ENCODE data around the gene MAPK9. TPM values are rescaled to one million over a fixed set of nuclear protein-coding genes. Genes with fewer than 3 reads are reported as not detected.
A peak's percentile ranks its signal among the peaks of the same experiment; 100 is the strongest.

The MAPK9 gene
- total and polyA plus RNA-seq, 2 experiments from 2014 or later, result 22.5 to 23.7 TPM

DNA sequence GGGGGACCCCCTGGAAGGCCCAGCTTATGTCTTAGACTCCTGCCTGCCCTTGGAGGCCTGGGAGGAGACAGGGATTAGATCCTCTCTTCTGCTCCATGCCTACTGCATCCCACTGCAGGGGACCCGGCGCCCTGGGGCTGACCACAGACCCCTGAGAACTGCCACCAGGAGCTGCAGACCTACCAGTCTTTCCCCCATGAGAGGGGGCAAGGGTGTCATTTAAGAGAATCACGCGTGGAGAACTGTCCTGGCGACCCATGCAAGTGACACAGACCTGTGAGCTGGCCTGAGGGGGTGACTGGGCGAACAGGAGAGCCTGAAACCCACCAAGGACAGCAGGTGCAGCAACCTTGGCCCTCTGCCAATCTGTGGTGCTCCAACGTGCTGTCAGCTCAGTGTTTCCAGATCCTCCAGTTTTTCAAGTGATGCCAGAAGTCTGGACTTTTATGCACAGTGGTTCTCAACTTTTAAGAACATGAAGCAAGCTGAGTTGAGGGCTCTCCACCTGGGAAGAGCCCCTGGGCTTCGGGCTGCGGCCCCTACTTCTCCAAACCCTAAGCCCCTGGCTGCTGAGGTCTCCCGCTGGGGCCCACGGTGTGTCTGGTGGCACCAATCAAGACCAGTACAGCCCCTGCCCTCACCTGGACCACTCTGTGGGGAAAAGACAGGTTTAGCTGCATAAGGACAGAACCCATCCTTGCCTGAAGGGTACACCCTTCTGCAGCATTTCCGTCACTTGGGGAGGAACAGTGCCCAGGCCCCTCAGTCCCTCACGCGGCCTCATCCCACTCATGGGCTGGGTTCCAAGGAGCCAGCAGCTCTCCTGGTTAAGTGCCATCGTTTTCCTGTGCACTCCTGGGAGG is 43.1 kb upstream of the MAPK9 start:
- no peak overlapping the region for H3K27ac ChIP-seq
- H3K27me3 ChIP-seq (replicated peaks; ENCODE audit: insufficient read depth), result no peaks in the 10 kb centered on the region
- H3K4me1 ChIP-seq (ENCODE audit: insufficient read depth), result peaks cover 46% of the 10 kb centered on the region
- H3K9me3 ChIP-seq (ENCODE audit: low read depth), result no peaks in the 10 kb centered on the region
- H4K20me1 ChIP-seq (ENCODE audit: insufficient read depth), result no peaks in the 10 kb centered on the region
- H3K4me3 ChIP-seq, result no peak overlapping the region
- peaks cover 27% of the 10 kb centered on the region; the same call in 1 of the 2 replicates for H3K36me3 ChIP-seq (ENCODE audit: low read depth)
- H3K4me2 ChIP-seq (ENCODE audit: unreplicated experiment), result no peak overlapping the region
- DNase-seq, result no peak
- H3K79me2 ChIP-seq (ENCODE audit: insufficient read depth), result peaks cover 7% of the 10 kb centered on the region; the same call in 1 of the 2 replicates
- no peak overlapping the region for H3K9ac ChIP-seq
- TF ChIP-seq EZH2phosphoT487 (IDR thresholded peaks at IDR 0.05; ENCODE audit: insufficient read depth, low read depth) (no peak), EZH2 (IDR thresholded peaks at IDR 0.05; ENCODE audit: insufficient read depth, poor library complexity, severe bottlenecking) (no peak)
- no peaks in the 10 kb centered on the region for H3K9me2 ChIP-seq (ENCODE audit: insufficient read depth)
- peaks cover 56% of the 10 kb centered on the region for H3F3A ChIP-seq (ENCODE audit: insufficient read depth)
- in situ Hi-C loops (cut with MboI), result no loop called here
- 90 to 97% methylated on average over 15 of the region's 15 CpGs for WGBS, 2 experiments (ENCODE audit: low coverage in 1 of 2, low lambda C conversion rate in 2 of 2, missing lambda C conversion rate in 2 of 2)
- H2AFZ ChIP-seq, result no peak overlapping the region

GRCh38 chr5:180334176-180334575 is 42.3 kb upstream of the MAPK9 start:
- 69 to 76% methylated on average over 6 of the region's 6 CpGs for WGBS, 2 experiments (ENCODE audit: low coverage in 1 of 2, low lambda C conversion rate in 2 of 2, missing lambda C conversion rate in 2 of 2)
- peak overlapping the region; percentile 39; the same call in 1 of the 2 replicates for H3K9ac ChIP-seq
- H3K9me3 ChIP-seq (ENCODE audit: low read depth), result no peaks in the 10 kb centered on the region
- H3K27me3 ChIP-seq (replicated peaks; ENCODE audit: insufficient read depth), result no peaks in the 10 kb centered on the region
- no peaks in the 10 kb centered on the region for H3K9me2 ChIP-seq (ENCODE audit: insufficient read depth)
- H3K4me3 ChIP-seq, result no peak overlapping the region
- peaks cover 56% of the 10 kb centered on the region for H3F3A ChIP-seq (ENCODE audit: insufficient read depth)
- no peaks in the 10 kb centered on the region for H4K20me1 ChIP-seq (ENCODE audit: insufficient read depth)
- in situ Hi-C loops (cut with MboI), result no loop called here
- H2AFZ ChIP-seq, result no peak overlapping the region
- no peaks in the 10 kb centered on the region for H3K79me2 ChIP-seq (ENCODE audit: insufficient read depth)
- H3K36me3 ChIP-seq (ENCODE audit: low read depth), result peaks cover 28% of the 10 kb centered on the region; the same call in 1 of the 2 replicates
- DNase-seq, result peak; percentile 32
- peak overlapping the region; percentile 95 for H3K27ac ChIP-seq
- TF ChIP-seq EZH2 (IDR thresholded peaks at IDR 0.05; ENCODE audit: insufficient read depth, poor library complexity, severe bottlenecking) (no peak), EZH2phosphoT487 (IDR thresholded peaks at IDR 0.05; ENCODE audit: insufficient read depth, low read depth) (no peak)
- H3K4me2 ChIP-seq (ENCODE audit: unreplicated experiment), result peak overlapping the region; percentile 67
- peaks cover 46% of the 10 kb centered on the region for H3K4me1 ChIP-seq (ENCODE audit: insufficient read depth)

DNA sequence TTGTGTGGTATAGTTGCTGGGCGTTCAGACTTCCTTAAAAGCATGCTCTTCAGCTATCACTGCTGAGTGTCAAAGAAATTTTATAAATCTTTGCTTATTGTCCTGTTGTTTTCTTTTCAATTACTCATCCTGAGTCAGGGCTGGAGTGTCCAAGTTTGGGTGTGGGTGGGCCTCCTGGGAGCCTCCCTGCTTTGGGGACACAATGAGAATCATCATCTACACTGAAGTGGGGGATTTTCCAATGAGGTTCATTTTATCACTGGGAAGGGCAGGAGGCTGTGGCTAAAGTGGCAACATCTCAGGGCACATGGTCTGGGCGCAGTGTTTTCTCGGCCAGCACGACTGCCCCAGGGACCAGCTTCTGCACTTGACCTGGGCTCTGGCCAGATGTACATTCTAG is 41.8 kb upstream of the MAPK9 start:
- Histone ChIP-seq H3K79me2 (ENCODE audit: insufficient read depth) (no peaks in the 10 kb centered on the region), H3K4me3 (no peak overlapping the region), H3K27me3 (replicated peaks; ENCODE audit: insufficient read depth) (no peaks in the 10 kb centered on the region), H3K27ac (peak overlapping the region; percentile 95), H4K20me1 (ENCODE audit: insufficient read depth) (no peaks in the 10 kb centered on the region), H3K4me1 (ENCODE audit: insufficient read depth) (peaks cover 46% of the 10 kb centered on the region), H3F3A (ENCODE audit: insufficient read depth) (peaks cover 56% of the 10 kb centered on the region), H3K9me2 (ENCODE audit: insufficient read depth) (no peaks in the 10 kb centered on the region), H3K4me2 (ENCODE audit: unreplicated experiment) (peak overlapping the region; percentile 67), H2AFZ (no peak overlapping the region), H3K36me3 (ENCODE audit: low read depth) (peaks cover 33% of the 10 kb centered on the region; the same call in 1 of the 2 replicates), H3K9ac (peak overlapping the region; percentile 39; the same call in 1 of the 2 replicates), H3K9me3 (ENCODE audit: low read depth) (no peaks in the 10 kb centered on the region)
- WGBS, 2 experiments (ENCODE audit: low coverage in 1 of 2, low lambda C conversion rate in 2 of 2, missing lambda C conversion rate in 2 of 2), result 4 to 6% methylated on average over 4 of the region's 4 CpGs
- in situ Hi-C loops (cut with MboI), result no loop called here
- TF ChIP-seq EZH2phosphoT487 (IDR thresholded peaks at IDR 0.05; ENCODE audit: insufficient read depth, low read depth) (peak; percentile 39; the same call in 1 of the 2 replicates), EZH2 (IDR thresholded peaks at IDR 0.05; ENCODE audit: insufficient read depth, poor library complexity, severe bottlenecking) (no peak)
- DNase-seq, result peak; percentile 90

GRCh38 chr5:180332861-180333260 is 41.0 kb upstream of the MAPK9 start:
- H3K27ac ChIP-seq, result peak overlapping the region; percentile 95
- DNase-seq, result peak; percentile 27

More at GRCh38 chr5:180332861-180333260, 41.0 kb upstream of the MAPK9 start:
- Histone ChIP-seq H3K9me2 (ENCODE audit: insufficient read depth) (no peaks in the 10 kb centered on the region), H3K36me3 (ENCODE audit: low read depth) (peaks cover 31% of the 10 kb centered on the region; the same call in 1 of the 2 replicates), H4K20me1 (ENCODE audit: insufficient read depth) (no peaks in the 10 kb centered on the region), H3K4me2 (ENCODE audit: unreplicated experiment) (no peak overlapping the region), H3K79me2 (ENCODE audit: insufficient read depth) (no peaks in the 10 kb centered on the region), H3K4me1 (ENCODE audit: insufficient read depth) (peaks cover 46% of the 10 kb centered on the region), H3F3A (ENCODE audit: insufficient read depth) (peaks cover 56% of the 10 kb centered on the region), H2AFZ (no peak overlapping the region), H3K9me3 (ENCODE audit: low read depth) (no peaks in the 10 kb centered on the region), H3K27me3 (replicated peaks; ENCODE audit: insufficient read depth) (no peaks in the 10 kb centered on the region), H3K9ac (peak overlapping the region; percentile 37; the same call in 1 of the 2 replicates), H3K4me3 (no peak overlapping the region)
- no peak for TF ChIP-seq EZH2phosphoT487 (IDR thresholded peaks at IDR 0.05; ENCODE audit: insufficient read depth, low read depth)
- WGBS, 2 experiments (ENCODE audit: low coverage in 1 of 2, low lambda C conversion rate in 2 of 2, missing lambda C conversion rate in 2 of 2), result 70% methylated on average over 3 of the region's 3 CpGs
- in situ Hi-C loops (cut with MboI), result no loop called here
